Measurements from ENCODE around the gene STX1A. TPM values are rescaled to one million over a fixed set of nuclear protein-coding genes. Genes with fewer than 3 reads are reported as not detected.

The STX1A gene
- total and polyA plus RNA-seq, 2 of the 4 experiments (the other 2 are of a cell fraction): 9.3 to 22.0 TPM

DNA sequence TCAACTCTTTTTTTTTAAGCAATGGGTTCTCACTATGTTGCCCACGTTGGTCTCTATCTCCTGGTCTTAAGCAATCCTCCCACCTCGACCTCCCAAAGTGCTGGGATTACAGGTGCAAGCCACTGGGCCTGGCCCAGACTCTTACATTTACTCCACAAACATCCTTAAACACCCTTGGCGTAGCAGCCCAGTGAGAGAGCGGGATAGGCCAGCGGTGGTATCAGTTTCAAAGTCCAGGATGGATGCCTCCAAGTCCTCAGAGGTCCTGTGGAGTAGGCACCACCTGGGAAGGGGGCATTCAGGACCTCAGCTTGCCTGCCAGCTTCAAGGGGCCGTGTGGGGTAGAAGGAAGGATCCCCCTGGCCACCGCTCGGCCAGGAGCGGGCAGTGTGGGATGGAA lies 69.9 kb downstream of the STX1A start:
- H4K91ac ChIP-seq (ENCODE audit: insufficient read depth, low read depth, low read length): no peak overlapping the region
- no peak for DNase-seq
- H3K4ac ChIP-seq (ENCODE audit: low read depth, low read length): no peak overlapping the region
- H3K9me3 ChIP-seq (ENCODE audit: control insufficient read depth, insufficient read depth, low read length): no peaks in the 10 kb centered on the region
- intact Hi-C loops (cut with micrococcal nuclease) (no loop called here), in situ Hi-C loops (cut with MboI; ENCODE audit: low sequenced_read_pairs) (no loop called here), dilution Hi-C loops (cut with HindIII; ENCODE audit: low sequenced_read_pairs, unreplicated experiment) (no loop called here)
- no peak overlapping the region for H4K8ac ChIP-seq (ENCODE audit: low read depth in 2 of 2, low read length in 2 of 2)
- H3K9me1 ChIP-seq (ENCODE audit: insufficient read depth, low read length): no peaks in the 10 kb centered on the region
- H4K20me1 ChIP-seq (ENCODE audit: insufficient read depth, low read length): no peaks in the 10 kb centered on the region
- BruUV-seq (replicated peaks): no TSS peak
- no peak overlapping the region for H2BK15ac ChIP-seq (ENCODE audit: low read depth, low read length)
- no peak overlapping the region for H3K27ac ChIP-seq (ENCODE audit: insufficient read depth, low read length)
- H2BK20ac ChIP-seq (ENCODE audit: low read depth, low read length): no peak overlapping the region
- H2AFZ ChIP-seq (replicated peaks; ENCODE audit: low read length, poor library complexity): no peak overlapping the region
- no peak overlapping the region for H3K4me2 ChIP-seq (ENCODE audit: low read depth, low read length)
- WGBS, 2 experiments (ENCODE audit: extremely low coverage in 2 of 2, insufficient read length in 1 of 2): 27% methylated on average over 3 of the region's 9 CpGs; no CpG with 5 or more reads in 1 of the 2 experiments
- H3K27me3 ChIP-seq (ENCODE audit: control insufficient read depth, insufficient read depth, low read length): peaks cover 71% of the 10 kb centered on the region
- POLR2A ChIA-PET (ENCODE audit: unreplicated experiment): no interaction called here
- H3K4me3 ChIP-seq (ENCODE audit: insufficient read depth, low read depth, low read length): no peak overlapping the region
- no peak overlapping the region for H2BK5ac ChIP-seq (ENCODE audit: low read depth, low read length, poor library complexity, severe bottlenecking)
- H2BK120ac ChIP-seq (ENCODE audit: low read depth, low read length): no peak overlapping the region
- no peak overlapping the region for H3K9ac ChIP-seq (ENCODE audit: low read depth, low read length)
- no peak for ATAC-seq (ENCODE audit: low read depth)
- H3K14ac ChIP-seq (replicated peaks; ENCODE audit: low read depth, low read length): no peak overlapping the region
- H3K4me1 ChIP-seq (ENCODE audit: control insufficient read depth, insufficient read depth, low read length): no peaks in the 10 kb centered on the region; the same call in 1 of the 2 replicates
- no peak overlapping the region for H2AK5ac ChIP-seq (ENCODE audit: low read depth, low read length)
- H3K79me1 ChIP-seq (ENCODE audit: low read depth in 1 of 2, low read length in 2 of 2): no peaks in the 10 kb centered on the region
- H3K36me3 ChIP-seq (ENCODE audit: control insufficient read depth, insufficient read depth, low read length): no peaks in the 10 kb centered on the region
- no peak overlapping the region for H3K23ac ChIP-seq (ENCODE audit: low read depth, low read length)
- no peak overlapping the region for H3K18ac ChIP-seq (ENCODE audit: low read depth, low read length)
- no peak overlapping the region for H2AK9ac ChIP-seq (replicated peaks; ENCODE audit: low read depth, low read length, poor library complexity)
- no peak overlapping the region for H4K5ac ChIP-seq (ENCODE audit: low read depth, low read length)
- CTCF ChIA-PET: no interaction called here
- H3K56ac ChIP-seq (ENCODE audit: extremely low read depth, insufficient read depth, low read length): no peak overlapping the region
- TF ChIP-seq CEBPB (IDR thresholded peaks at IDR 0.05; ENCODE audit: low read depth, low read length) (no peak), POLR2A (IDR thresholded peaks at IDR 0.05; ENCODE audit: low read depth, low read length) (no peak), CHD1 (IDR thresholded peaks at IDR 0.05; ENCODE audit: low read depth, low read length) (no peak)

Small RNA genes within 50 kb of the gene (microRNA-seq; reads per million reads assigned to microRNA genes)
- gene MIR4284 (ENCODE audit: insufficient read depth in 1 of 2, insufficient read length in 1 of 2, unreplicated experiment in 1 of 2) (0 to 1.0 reads per million in 2 experiments), gene RN7SL265P (ENCODE audit: insufficient read depth, insufficient read length) (not detected)

Small RNA genes within 50 kb of the gene (small RNA-seq; reads per million reads assigned to genes)
- gene MIR4284 (0 to 0.16 (median 0) reads per million in 5 experiments), gene RN7SL265P (0 reads per million in 5 experiments)

Other genes with a start within 250 kb of the STX1A start
- gene BAZ1B, start 197.4 kb downstream of the STX1A start, total RNA-seq (2012; rRNA removed): 45.0 and 60.8 TPM in 2 replicates
- gene BAZ1B, start 197.4 kb downstream of the STX1A start, polyA plus RNA-seq (2012; rRNA removed): 16.8 and 20.2 TPM in 2 replicates
- gene BCL7B, start 162.0 kb downstream of the STX1A start, total RNA-seq (2012; rRNA removed): 6.1 and 7.2 TPM in 2 replicates
- gene BCL7B, start 162.0 kb downstream of the STX1A start, polyA plus RNA-seq (2012; rRNA removed): 51.3 and 62.6 TPM in 2 replicates
- gene TBL2, start 141.1 kb downstream of the STX1A start, total RNA-seq (2012; rRNA removed): 81.7 and 94.1 TPM in 2 replicates
- gene TBL2, start 141.1 kb downstream of the STX1A start, polyA plus RNA-seq (2012; rRNA removed): 61.8 and 72.6 TPM in 2 replicates
- gene MLXIPL, start 95.1 kb downstream of the STX1A start, total RNA-seq (2012; rRNA removed): not detected in 2 replicates
- gene MLXIPL, start 95.1 kb downstream of the STX1A start, polyA plus RNA-seq (2012; rRNA removed): not detected in 2 replicates
- gene VPS37D, start 51.8 kb downstream of the STX1A start, total RNA-seq (2012; rRNA removed): 2.3 and 2.8 TPM in 2 replicates
- gene VPS37D, start 51.8 kb downstream of the STX1A start, polyA plus RNA-seq (2012; rRNA removed): 3.1 and 4.8 TPM in 2 replicates
- gene DNAJC30, start 36.2 kb downstream of the STX1A start, total RNA-seq (2012; rRNA removed): 1.6 and 1.7 TPM in 2 replicates
- 9.0 and 10.6 TPM in 2 replicates for gene DNAJC30, start 36.2 kb downstream of the STX1A start, polyA plus RNA-seq (2012; rRNA removed)
- 35.7 and 40.8 TPM in 2 replicates for gene BUD23, start 36.1 kb downstream of the STX1A start, total RNA-seq (2012; rRNA removed)
- gene BUD23, start 36.1 kb downstream of the STX1A start, polyA plus RNA-seq (2012; rRNA removed): 65.2 and 72.2 TPM in 2 replicates
- 13.4 and 14.2 TPM in 2 replicates for gene ABHD11, start 19.1 kb upstream of the STX1A start, total RNA-seq (2012; rRNA removed)
- gene ABHD11, start 19.1 kb upstream of the STX1A start, polyA plus RNA-seq (2012; rRNA removed): 19.9 and 22.6 TPM in 2 replicates
- 0.18 TPM in 1 of 2 replicates, not detected in the other for gene CLDN3, start 50.6 kb upstream of the STX1A start, total RNA-seq (2012; rRNA removed)
- 0.12 and 0.16 TPM in 2 replicates for gene CLDN3, start 50.6 kb upstream of the STX1A start, polyA plus RNA-seq (2012; rRNA removed)
- gene CLDN4, start 111.3 kb upstream of the STX1A start, total RNA-seq (2012; rRNA removed): 2.9 and 3.9 TPM in 2 replicates
- 3.8 and 4.4 TPM in 2 replicates for gene CLDN4, start 111.3 kb upstream of the STX1A start, polyA plus RNA-seq (2012; rRNA removed)
- gene METTL27, start 122.8 kb upstream of the STX1A start, total RNA-seq (2012; rRNA removed): 1.7 and 2.3 TPM in 2 replicates
- gene METTL27, start 122.8 kb upstream of the STX1A start, polyA plus RNA-seq (2012; rRNA removed): 4.3 and 5.2 TPM in 2 replicates
- not detected in 2 replicates for gene TMEM270, start 141.5 kb upstream of the STX1A start, total RNA-seq (2012; rRNA removed)
- 0.17 TPM in 1 of 2 replicates, not detected in the other for gene TMEM270, start 141.5 kb upstream of the STX1A start, polyA plus RNA-seq (2012; rRNA removed)